Astrocyte of the cerebellum (primary cell): ENCODE results near the gene CFLAR.
A peak's percentile ranks its signal among the peaks of the same experiment; 100 is the strongest.
"Not testable (repeated sequence)": the region's sequence is repeated elsewhere in the genome, so short reads cannot be mapped to it uniquely, and the experiment has no call there.

Experiments
- DNase-seq: peaks from one replicate; pipeline ENCODE4 v3.0.0-alpha.2; 2011; ENCODE audit warnings: low read depth
- H3K4me3 ChIP-seq: 2 replicates; pipeline ENCODE4 v1.5.1; 2011; ENCODE audit warnings: mild to moderate bottlenecking, low read depth, low read length, moderate library complexity
- CTCF ChIP-seq: IDR thresholded peaks from 2 replicates; pipeline ENCODE4 v1.5.1; 2012; ENCODE audit warnings: low read length, low read depth, moderate library complexity, mild to moderate bottlenecking; ENCODE audit errors: missing control alignments
- in situ Hi-C: cut with HindIII; loops from 2 replicates; pipeline ENCODE4 v1.10.0; 2017; ENCODE audit warnings: low sequenced_read_pairs

Gene CFLAR

GRCh38 chr2:201148434-201148990 lies 32.5 kb downstream of the CFLAR start:
- DNase-seq = no peak
- H3K4me3 ChIP-seq = no peak overlapping the region
- in situ Hi-C loops = no loop called here
- TF ChIP-seq CTCF = no peak

DNA sequence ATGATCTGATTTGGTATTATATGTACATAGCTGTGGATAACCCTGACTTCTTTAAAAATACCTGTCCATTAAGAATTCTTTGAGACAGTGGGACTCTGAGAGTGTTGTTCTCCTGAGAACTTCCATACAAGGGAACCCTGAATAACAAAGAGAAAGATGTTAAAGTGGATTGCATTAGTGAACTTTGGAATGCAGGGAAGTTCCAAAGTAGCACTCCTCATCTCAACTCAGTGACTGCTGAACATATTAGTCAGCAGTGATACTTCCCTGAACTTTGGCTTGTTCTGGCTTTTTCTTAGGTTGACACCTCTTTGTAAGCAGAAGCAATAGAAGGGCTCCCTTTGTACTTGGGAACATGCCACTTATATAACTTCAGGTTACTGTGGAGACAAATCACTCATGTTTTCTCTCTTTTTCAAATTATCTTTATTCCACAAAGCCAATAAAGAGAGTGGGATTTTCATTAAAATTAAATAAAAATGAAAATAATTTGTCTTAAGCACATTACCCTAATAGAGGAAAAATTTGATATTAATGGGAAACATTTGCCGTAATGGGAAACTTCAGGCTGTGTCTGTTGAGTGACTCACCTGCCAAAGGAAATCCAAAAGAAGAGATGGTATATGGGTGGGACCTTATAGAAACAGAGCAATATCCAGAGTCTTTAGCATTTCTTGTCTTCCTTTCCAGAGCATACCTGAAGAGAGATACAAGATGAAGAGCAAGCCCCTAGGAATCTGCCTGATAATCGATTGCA lies 33.3 kb downstream of the CFLAR start:
- no peak overlapping the region for H3K4me3 ChIP-seq
- DNase-seq = peak; percentile 69
- in situ Hi-C loops = no loop called here
- TF ChIP-seq CTCF = no peak

DNA sequence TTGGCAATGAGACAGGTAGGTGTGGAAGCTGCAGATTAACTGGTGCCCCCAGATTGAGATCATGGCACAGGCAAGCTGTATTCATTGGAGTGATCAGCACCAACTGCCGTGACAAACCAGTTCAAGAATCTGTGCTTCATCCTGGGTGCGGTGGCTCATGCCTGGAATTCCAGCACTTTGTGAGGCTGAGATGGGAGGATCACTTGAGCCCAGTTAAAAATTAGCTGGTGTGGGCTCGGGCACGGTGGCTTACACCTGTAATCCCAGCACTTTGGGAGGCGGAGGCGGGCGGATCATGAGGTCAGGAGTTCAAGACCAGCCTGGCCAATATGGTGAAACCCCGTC lies 33.8 kb downstream of the CFLAR start:
- not testable (repeated sequence) for H3K4me3 ChIP-seq
- in situ Hi-C loops = loop anchor here (5.0 kb wide), 1 partner anchor 32 kb away; the partner anchor contains the start of gene CFLAR

DNA sequence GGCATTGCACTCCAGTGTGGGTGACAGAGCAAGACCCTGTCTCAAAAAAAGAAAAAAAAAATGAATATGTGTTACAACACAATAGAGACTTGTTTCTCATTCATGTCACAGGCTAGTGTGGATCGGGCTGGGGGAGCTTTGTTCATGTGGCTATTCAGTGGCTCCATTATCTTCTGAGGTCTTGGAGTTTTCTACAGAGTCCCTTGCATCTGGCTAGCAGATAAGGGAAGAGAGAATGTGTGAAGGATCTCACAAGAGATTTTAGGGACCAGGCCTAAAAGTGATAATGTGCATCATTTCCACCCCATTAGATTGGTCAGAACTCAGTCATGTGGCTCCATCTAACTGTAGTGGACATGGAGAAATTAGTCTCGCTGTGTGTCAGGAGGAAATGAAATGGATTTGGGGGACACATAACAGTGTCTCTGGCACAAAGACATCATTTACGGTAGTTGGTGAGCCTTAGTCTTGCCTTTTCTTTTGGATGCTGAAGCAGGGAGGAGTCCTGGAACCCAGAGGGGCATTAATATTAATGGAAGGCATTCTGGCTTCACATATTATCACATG lies 34.6 kb downstream of the CFLAR start:
- no peak for DNase-seq
- in situ Hi-C loops = loop anchor here (5.0 kb wide), 1 partner anchor 33 kb away; the partner anchor contains the start of gene CFLAR
- no peak overlapping the region for H3K4me3 ChIP-seq
- no peak for TF ChIP-seq CTCF

More for the DNA sequence above, 33.8 kb downstream of the CFLAR start:
- not testable (repeated sequence) for DNase-seq

DNA sequence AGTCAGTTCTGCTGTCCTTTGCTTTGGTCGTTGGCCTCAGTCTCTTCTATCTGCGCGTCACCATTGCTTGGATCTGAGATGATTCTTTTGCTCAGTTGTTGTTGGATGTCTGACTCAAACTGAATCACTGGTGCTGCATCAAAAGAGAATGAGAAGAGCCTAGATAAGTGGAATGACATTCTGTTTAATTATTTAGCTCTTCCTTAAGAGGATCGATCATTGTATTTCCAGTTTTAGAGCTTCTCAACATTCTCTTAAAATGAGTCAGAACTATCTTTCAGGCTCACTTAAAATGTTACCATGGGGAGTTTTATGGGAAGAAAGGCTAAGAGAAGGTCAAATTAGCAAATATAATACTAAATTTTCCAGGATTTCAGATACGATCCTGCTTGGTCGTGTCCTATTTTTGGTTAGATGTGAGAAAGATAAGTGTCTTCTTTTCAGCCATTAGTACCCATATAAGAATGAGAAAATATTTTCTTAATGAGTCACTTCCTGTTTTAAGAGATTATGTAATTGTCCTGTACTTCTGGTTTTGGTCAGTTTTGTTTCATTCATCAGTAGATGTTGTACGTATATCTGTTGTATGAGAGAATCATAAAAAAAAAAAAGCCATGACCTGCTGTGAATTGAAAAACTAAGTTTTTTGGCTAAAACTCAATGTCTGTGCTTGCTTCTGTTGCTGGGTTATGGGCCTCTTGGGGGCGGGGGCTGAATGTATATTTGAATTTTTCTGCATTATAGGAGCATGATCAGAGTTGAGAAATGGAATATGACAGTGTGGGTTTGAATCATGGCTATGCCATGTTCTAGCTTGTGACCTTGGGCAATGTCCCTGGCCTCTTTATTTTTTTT lies 35.4 kb downstream of the CFLAR start:
- in situ Hi-C loops = loop anchor here (5.0 kb wide), 1 partner anchor 34 kb away; the partner anchor contains the start of gene CFLAR
- peak; percentile 63 for DNase-seq
- no peak for TF ChIP-seq CTCF
- no peak overlapping the region for H3K4me3 ChIP-seq

DNA sequence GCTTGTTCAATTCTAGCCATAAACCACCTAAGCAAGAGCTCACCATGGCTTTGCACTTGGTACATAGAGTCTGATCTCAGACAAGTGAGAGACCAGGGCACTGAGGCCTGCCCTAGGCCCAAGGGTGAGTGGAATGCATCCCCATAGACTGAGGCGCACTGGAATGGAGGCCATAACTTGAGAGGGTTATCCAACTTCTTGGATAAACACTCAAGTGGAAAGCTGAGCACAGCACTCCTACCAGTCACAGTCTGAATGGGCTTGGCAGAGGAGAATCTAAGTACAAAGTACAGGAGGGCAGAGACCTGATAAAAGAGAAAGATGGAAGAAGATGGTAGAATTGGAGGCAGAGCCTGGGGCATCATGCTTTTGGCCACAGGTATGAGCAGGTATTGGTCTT lies 36.6 kb downstream of the CFLAR start:
- in situ Hi-C loops = loop anchor here (5.0 kb wide), 1 partner anchor 35 kb away; the partner anchor contains the start of gene CFLAR
- no peak for DNase-seq
- TF ChIP-seq CTCF = no peak
- no peak overlapping the region for H3K4me3 ChIP-seq
